Mucosa of descending colon (tissue), 3 donors: ENCODE measurements around the gene GSG1L. TPM values are rescaled to one million over a fixed set of nuclear protein-coding genes. Genes with fewer than 3 reads are reported as not detected.

Source experiments
- ATAC-seq: fragments of 200-7000 bp; cut with Tn5 transposase; one replicate; pipeline ENCODE4 v1.9.1; 2020; ENCODE audit warnings: mild to moderate bottlenecking, moderate library complexity
- DNase-seq, 3 donors: peaks; one replicate each; pipeline ENCODE4 v3.0.0-alpha.2; 2020
- H3K36me3 ChIP-seq: fragments of 200-600 bp; one replicate; pipeline ENCODE4 v1.8.0; 2021; ENCODE audit warnings: low read depth, mild to moderate bottlenecking
- H3K4me1 ChIP-seq: fragments of 200-600 bp; one replicate; pipeline ENCODE4 v1.8.0; 2021; ENCODE audit warnings: low read depth, mild to moderate bottlenecking
- H3K4me3 ChIP-seq: fragments of 200-600 bp; one replicate; pipeline ENCODE4 v1.8.0; 2021; ENCODE audit warnings: mild to moderate bottlenecking
- H3K9me3 ChIP-seq: fragments of 200-600 bp; one replicate; pipeline ENCODE4 v1.8.0; 2021; ENCODE audit warnings: mild to moderate bottlenecking
- intact Hi-C, 2 donors: fragments of 100-400 bp; cut with DNase I in 1 of 2; cut with micrococcal nuclease in 1 of 2; formaldehyde crosslinking; loops; one replicate each; pipeline versions ENCODE4 v1.11.0 to v1.11.1; 2022; cut with DNase I, micrococcal nuclease
- total RNA-seq, 3 donors: library from RNA; stranded (reverse); fragmentation: NEBNext Ultra II Directional in 2 of 3; extraction: Animal tissue kit (Norgen Biotek cat#: 25700) in 2 of 3; gene quantifications; one replicate each; pipeline versions ENCODE4 v1.2.1 to v1.2.4, GENCODE V29; 2021 to 2023
- TF ChIP-seq, protein P1 (sequence below): fragments of 200-600 bp; IDR thresholded peaks from one replicate; pipeline ENCODE4 v1.8.0; 2022; ENCODE audit warnings: antibody characterized with exemption, mild to moderate bottlenecking
- donor health status: DM: no; HTN: no; CAD: no; lungs with moderate emphysema.
- donor health status: DM: no; HTN: no; CAD: no.
- donor health status: DM: no; HTN: yes; CAD: no.

Gene GSG1L
- total RNA-seq, 3 donors from 2014 or later = 0.46 to 1.2 TPM; not detected in 1

- peak; percentile 18 for ATAC-seq
- no peaks in the 10 kb centered on the region for H3K36me3 ChIP-seq
- H3K9me3 ChIP-seq = no peaks in the 10 kb centered on the region
- TF ChIP-seq, protein P1, sequence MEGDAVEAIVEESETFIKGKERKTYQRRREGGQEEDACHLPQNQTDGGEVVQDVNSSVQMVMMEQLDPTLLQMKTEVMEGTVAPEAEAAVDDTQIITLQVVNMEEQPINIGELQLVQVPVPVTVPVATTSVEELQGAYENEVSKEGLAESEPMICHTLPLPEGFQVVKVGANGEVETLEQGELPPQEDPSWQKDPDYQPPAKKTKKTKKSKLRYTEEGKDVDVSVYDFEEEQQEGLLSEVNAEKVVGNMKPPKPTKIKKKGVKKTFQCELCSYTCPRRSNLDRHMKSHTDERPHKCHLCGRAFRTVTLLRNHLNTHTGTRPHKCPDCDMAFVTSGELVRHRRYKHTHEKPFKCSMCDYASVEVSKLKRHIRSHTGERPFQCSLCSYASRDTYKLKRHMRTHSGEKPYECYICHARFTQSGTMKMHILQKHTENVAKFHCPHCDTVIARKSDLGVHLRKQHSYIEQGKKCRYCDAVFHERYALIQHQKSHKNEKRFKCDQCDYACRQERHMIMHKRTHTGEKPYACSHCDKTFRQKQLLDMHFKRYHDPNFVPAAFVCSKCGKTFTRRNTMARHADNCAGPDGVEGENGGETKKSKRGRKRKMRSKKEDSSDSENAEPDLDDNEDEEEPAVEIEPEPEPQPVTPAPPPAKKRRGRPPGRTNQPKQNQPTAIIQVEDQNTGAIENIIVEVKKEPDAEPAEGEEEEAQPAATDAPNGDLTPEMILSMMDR = no peak
- intact Hi-C loops = no loop called here
- no peak for DNase-seq
- H3K4me1 ChIP-seq = no peaks in the 10 kb centered on the region
- H3K4me3 ChIP-seq = no peak overlapping the region
Measured at GRCh38 chr16:27790546-27791403, 272.7 kb downstream of the GSG1L start.

DNA sequence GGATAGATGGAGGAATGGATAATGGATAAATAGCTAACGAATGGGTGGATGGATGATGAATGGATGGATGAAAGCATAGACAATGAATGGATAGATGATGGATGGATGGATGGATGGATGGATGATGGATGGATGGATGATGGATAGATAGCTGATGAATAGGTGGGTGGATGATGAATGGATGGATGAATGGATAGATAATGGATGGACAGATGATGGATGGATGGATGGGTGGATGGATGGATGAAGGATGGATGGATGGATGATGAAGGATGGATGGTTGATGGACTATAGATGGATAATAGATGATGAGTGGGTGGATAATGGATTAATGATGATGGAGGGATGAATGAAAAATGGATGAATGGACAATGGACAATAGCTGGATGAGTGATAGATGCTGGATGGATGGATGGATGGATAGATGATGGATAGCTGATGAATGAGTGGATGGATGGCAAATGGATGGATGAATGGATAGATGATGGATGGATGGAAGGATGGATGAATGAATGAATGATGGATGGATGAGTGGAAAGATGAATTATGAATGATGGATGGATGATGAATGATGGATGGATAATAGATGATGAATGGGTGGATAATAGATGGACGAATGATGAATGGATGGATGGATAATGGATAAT lies 273.8 kb downstream of the GSG1L start:
- no peaks in the 10 kb centered on the region for H3K9me3 ChIP-seq
- no peak for ATAC-seq
- TF ChIP-seq, protein P1 = no peak
- no peaks in the 10 kb centered on the region for H3K4me1 ChIP-seq
- DNase-seq = no peak
- intact Hi-C loops = no loop called here
- H3K36me3 ChIP-seq = no peaks in the 10 kb centered on the region
- no peak overlapping the region for H3K4me3 ChIP-seq

- H3K36me3 ChIP-seq = no peaks in the 10 kb centered on the region
- intact Hi-C loops = no loop called here
- no peaks in the 10 kb centered on the region for H3K9me3 ChIP-seq
- TF ChIP-seq, protein P1 = no peak
- no peak for DNase-seq
- no peak for ATAC-seq
- H3K4me3 ChIP-seq = no peak overlapping the region
- no peaks in the 10 kb centered on the region for H3K4me1 ChIP-seq
Measured at GRCh38 chr16:27789150-27789549, 274.4 kb downstream of the GSG1L start.

- ATAC-seq (no peak), DNase-seq (no peak)
- H3K4me1 ChIP-seq = no peaks in the 10 kb centered on the region
- H3K36me3 ChIP-seq = no peaks in the 10 kb centered on the region
- H3K9me3 ChIP-seq = no peaks in the 10 kb centered on the region
- intact Hi-C loops = no loop called here
- TF ChIP-seq, protein P1 = no peak
- H3K4me3 ChIP-seq = no peak overlapping the region
Measured at GRCh38 chr16:27787665-27788064, 275.8 kb downstream of the GSG1L start.

GRCh38 chr16:27786923-27787625 lies 276.4 kb downstream of the GSG1L start:
- TF ChIP-seq, protein P1 = no peak
- DNase-seq = no peak
- Histone ChIP-seq H3K36me3 (no peaks in the 10 kb centered on the region), H3K4me3 (no peak overlapping the region), H3K9me3 (no peaks in the 10 kb centered on the region), H3K4me1 (no peaks in the 10 kb centered on the region)
- intact Hi-C loops = no loop called here
- no peak for ATAC-seq
